ENCODE data around the gene HK1. TPM values are rescaled to one million over a fixed set of nuclear protein-coding genes. Genes with fewer than 3 reads are reported as not detected.

HK1 gene
- total and polyA plus RNA-seq, 2 donors (not counting 1 experiment from before 2014, with no cell fraction given), result 60.6 to 172 TPM

DNA sequence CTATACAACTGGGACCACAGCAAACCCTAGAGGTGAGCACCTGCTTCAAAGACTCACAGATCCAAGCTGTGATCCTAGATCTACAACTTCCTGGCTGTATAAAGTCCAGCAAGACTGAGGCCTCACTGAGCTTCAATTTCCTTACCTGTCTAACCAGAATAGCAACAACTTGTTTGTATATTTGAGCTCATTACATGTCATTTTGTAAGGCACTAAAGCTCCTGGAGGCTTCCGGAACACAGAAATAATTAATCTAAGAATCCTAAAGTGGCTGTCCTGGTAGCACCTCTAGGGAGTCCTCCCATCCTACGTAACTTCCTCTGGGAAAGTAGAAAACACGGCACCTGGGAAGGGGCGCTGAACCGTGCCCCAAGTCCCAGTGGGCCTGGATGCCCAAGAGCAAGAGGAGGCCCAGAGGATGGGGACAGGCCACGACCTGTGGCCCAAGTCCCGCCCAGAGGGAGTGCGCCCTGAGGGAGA lies 39.4 kb downstream of the HK1 start:
- Histone ChIP-seq H3K79me2 (ENCODE audit: control insufficient read depth, insufficient read depth, low read length) (peaks cover 38% of the 10 kb centered on the region), H4K20me1 (ENCODE audit: control insufficient read depth, extremely low read depth, insufficient read depth, low read length) (no peaks in the 10 kb centered on the region), H3K36me3 (ENCODE audit: control insufficient read depth, insufficient read depth, low read length) (peaks cover 3% of the 10 kb centered on the region), H3K4me1 (ENCODE audit: control insufficient read depth, extremely low read depth, insufficient read depth, low read length) (peaks cover 28% of the 10 kb centered on the region), H3K4me2 (ENCODE audit: extremely low read depth, insufficient read depth, low read length) (peak overlapping the region; percentile 81), H2AFZ (ENCODE audit: low read length) (peak overlapping the region; percentile 71), H3K9ac (ENCODE audit: insufficient read depth, low read length) (no peak overlapping the region), H3K27me3 (ENCODE audit: control insufficient read depth, insufficient read depth, low read length) (no peaks in the 10 kb centered on the region), H3K9me3 (ENCODE audit: control insufficient read depth, insufficient read depth, low read depth, low read length) (no peaks in the 10 kb centered on the region), H3K27ac (ENCODE audit: insufficient read depth, low read length) (peak overlapping the region; percentile 79), H3K4me3 (replicated peaks in 1 of 4; ENCODE audit: control extremely low read depth in 1 of 4, insufficient read depth in 1 of 4, low read depth in 3 of 4, low read length in 4 of 4) (peak overlapping the region; percentile 39 to 94 (median 68))
- no peak for DNase-seq (ENCODE audit: low read depth in 2 of 2)
- no peak for TF ChIP-seq EZH2 (IDR thresholded peaks at IDR 0.05; ENCODE audit: low read length, missing control alignments)
- TF ChIP-seq, protein P1, sequence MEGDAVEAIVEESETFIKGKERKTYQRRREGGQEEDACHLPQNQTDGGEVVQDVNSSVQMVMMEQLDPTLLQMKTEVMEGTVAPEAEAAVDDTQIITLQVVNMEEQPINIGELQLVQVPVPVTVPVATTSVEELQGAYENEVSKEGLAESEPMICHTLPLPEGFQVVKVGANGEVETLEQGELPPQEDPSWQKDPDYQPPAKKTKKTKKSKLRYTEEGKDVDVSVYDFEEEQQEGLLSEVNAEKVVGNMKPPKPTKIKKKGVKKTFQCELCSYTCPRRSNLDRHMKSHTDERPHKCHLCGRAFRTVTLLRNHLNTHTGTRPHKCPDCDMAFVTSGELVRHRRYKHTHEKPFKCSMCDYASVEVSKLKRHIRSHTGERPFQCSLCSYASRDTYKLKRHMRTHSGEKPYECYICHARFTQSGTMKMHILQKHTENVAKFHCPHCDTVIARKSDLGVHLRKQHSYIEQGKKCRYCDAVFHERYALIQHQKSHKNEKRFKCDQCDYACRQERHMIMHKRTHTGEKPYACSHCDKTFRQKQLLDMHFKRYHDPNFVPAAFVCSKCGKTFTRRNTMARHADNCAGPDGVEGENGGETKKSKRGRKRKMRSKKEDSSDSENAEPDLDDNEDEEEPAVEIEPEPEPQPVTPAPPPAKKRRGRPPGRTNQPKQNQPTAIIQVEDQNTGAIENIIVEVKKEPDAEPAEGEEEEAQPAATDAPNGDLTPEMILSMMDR (conservative IDR thresholded peaks at IDR 0.05 in 1 of 2, IDR thresholded peaks at IDR 0.05 in 1 of 2; ENCODE audit: low read depth in 1 of 2, low read length in 2 of 2), result no peak

DNA sequence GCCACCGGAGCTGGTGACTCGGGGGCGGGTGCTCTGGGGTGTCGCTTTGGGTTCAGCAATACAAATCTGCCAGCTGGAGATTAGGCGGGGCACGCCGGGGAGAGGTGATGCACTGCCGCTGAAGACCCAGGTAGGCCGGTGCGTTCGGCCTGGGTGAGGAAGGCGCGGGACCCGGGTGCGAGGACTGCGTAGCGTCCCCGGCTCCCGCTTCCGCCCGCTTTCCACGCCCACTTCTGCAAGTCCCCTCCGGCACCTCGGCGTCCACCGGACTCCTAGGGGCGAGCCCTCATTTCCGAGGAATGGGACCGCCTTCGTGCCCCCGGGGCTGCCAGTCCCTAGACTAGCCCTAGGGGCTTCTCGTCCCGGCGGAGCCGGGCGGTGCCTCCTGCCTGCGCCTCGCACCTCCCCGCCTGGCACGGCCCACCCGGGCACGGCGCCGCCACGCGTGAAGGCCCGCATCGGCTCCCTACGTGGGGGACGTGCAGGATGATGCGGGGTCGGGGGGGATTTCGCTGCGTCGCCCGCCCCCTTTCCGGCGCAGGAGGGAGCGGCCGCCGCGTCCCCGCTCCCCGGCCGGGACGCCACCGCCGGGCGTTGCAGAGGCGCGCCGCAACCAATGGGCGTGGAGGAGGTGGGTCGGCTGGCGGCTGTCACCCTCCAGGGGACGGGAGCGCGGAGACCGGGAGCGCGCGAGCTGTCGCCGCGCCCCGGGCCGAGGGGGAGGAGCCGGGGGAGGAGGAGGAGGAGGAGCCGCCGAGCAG lies 40.0 kb downstream of the HK1 start:
- Histone ChIP-seq H4K20me1 (ENCODE audit: control insufficient read depth, extremely low read depth, insufficient read depth, low read length) (no peaks in the 10 kb centered on the region), H3K4me1 (ENCODE audit: control insufficient read depth, extremely low read depth, insufficient read depth, low read length) (peaks cover 28% of the 10 kb centered on the region), H2AFZ (ENCODE audit: low read length) (peak overlapping the region; percentile 71), H3K79me2 (ENCODE audit: control insufficient read depth, insufficient read depth, low read length) (peaks cover 44% of the 10 kb centered on the region), H3K36me3 (ENCODE audit: control insufficient read depth, insufficient read depth, low read length) (peaks cover 3% of the 10 kb centered on the region), H3K9ac (ENCODE audit: insufficient read depth, low read length) (peak overlapping the region; percentile 74), H3K27me3 (ENCODE audit: control insufficient read depth, insufficient read depth, low read length) (no peaks in the 10 kb centered on the region), H3K27ac (ENCODE audit: insufficient read depth, low read length) (peak overlapping the region; percentile 79), H3K4me3 (replicated peaks in 1 of 4; ENCODE audit: control extremely low read depth in 1 of 4, insufficient read depth in 1 of 4, low read depth in 3 of 4, low read length in 4 of 4) (peak overlapping the region; percentile 39 to 94 (median 68)), H3K4me2 (ENCODE audit: extremely low read depth, insufficient read depth, low read length) (peak overlapping the region; percentile 81), H3K9me3 (ENCODE audit: control insufficient read depth, insufficient read depth, low read depth, low read length) (no peaks in the 10 kb centered on the region)
- TF ChIP-seq, protein P1 (conservative IDR thresholded peaks at IDR 0.05 in 1 of 2, IDR thresholded peaks at IDR 0.05 in 1 of 2; ENCODE audit: low read depth in 1 of 2, low read length in 2 of 2), result no peak
- no peak for TF ChIP-seq EZH2 (IDR thresholded peaks at IDR 0.05; ENCODE audit: low read length, missing control alignments)
- peak; percentile 74 to 79 for DNase-seq (ENCODE audit: low read depth in 2 of 2)

DNA sequence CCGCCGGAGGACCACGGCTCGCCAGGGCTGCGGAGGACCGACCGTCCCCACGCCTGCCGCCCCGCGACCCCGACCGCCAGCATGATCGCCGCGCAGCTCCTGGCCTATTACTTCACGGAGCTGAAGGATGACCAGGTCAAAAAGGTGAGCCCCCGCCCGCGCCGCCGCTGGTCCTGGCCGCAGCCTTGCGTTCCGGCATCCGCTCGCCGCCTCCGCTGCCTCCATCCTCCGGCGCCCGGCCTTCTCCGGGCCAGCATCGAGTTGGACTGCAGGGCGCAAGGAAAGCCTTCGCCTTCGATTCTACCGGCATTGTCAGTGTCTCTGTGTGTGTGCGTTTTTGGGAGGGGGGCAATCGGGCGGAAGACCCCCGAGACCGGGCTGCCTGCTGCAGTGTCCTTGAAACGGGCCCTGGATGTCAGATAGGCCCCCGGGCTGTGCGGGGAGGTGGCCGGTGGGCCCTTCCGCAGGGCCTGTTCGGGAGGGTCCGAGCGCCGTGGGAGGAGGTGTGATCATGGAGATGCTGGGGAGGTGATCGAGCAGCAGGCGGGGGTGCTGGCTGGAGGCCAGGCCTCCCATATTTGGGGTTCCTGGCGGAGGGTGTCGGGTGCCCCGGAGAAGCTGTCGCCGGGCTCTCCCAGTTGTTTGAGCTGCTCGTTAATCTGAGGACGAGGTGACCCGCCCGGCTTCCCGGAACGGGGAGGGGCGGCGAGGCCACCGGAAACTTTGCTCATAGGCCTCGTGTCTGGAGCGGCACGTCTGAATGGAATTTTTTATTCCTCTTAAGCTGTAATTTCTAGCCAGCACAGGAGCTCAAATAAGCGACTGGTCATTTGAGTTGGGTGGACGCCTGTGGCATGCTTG lies 40.8 kb downstream of the HK1 start:
- H3K79me2 ChIP-seq (ENCODE audit: control insufficient read depth, insufficient read depth, low read length), result peaks cover 52% of the 10 kb centered on the region
- H3K27me3 ChIP-seq (ENCODE audit: control insufficient read depth, insufficient read depth, low read length), result no peaks in the 10 kb centered on the region
- peak; percentile 54 to 67 for DNase-seq (ENCODE audit: low read depth in 2 of 2)
- H3K9ac ChIP-seq (ENCODE audit: insufficient read depth, low read length), result peak overlapping the region; percentile 74
- no peaks in the 10 kb centered on the region for H3K9me3 ChIP-seq (ENCODE audit: control insufficient read depth, insufficient read depth, low read depth, low read length)
- no peaks in the 10 kb centered on the region for H4K20me1 ChIP-seq (ENCODE audit: control insufficient read depth, extremely low read depth, insufficient read depth, low read length)
- peaks cover 3% of the 10 kb centered on the region for H3K36me3 ChIP-seq (ENCODE audit: control insufficient read depth, insufficient read depth, low read length)
- peak overlapping the region; percentile 79 for H3K27ac ChIP-seq (ENCODE audit: insufficient read depth, low read length)
- peak overlapping the region; percentile 61 to 94 (median 82) for H3K4me3 ChIP-seq (replicated peaks in 1 of 4; ENCODE audit: control extremely low read depth in 1 of 4, insufficient read depth in 1 of 4, low read depth in 3 of 4, low read length in 4 of 4)
- H3K4me1 ChIP-seq (ENCODE audit: control insufficient read depth, extremely low read depth, insufficient read depth, low read length), result peaks cover 29% of the 10 kb centered on the region
- peak overlapping the region; percentile 37 for H2AFZ ChIP-seq (ENCODE audit: low read length)
- no peak for TF ChIP-seq EZH2 (IDR thresholded peaks at IDR 0.05; ENCODE audit: low read length, missing control alignments)
- TF ChIP-seq, protein P1 (conservative IDR thresholded peaks at IDR 0.05 in 1 of 2, IDR thresholded peaks at IDR 0.05 in 1 of 2; ENCODE audit: low read depth in 1 of 2, low read length in 2 of 2), result no peak
- H3K4me2 ChIP-seq (ENCODE audit: extremely low read depth, insufficient read depth, low read length), result peak overlapping the region; percentile 100
